Cardiac fibroblast (primary cell): ENCODE data around the gene JAG2.

Experiments
- DNase-seq, 2 donors: peaks; one replicate each; pipeline versions ENCODE4 v3.0.0 to v3.0.0-alpha.2; 2010; ENCODE audit warnings: low read depth in 2 of 2
- H3K4me3 ChIP-seq, 2 donors: replicated peaks in 1 of 2; 1 replicate in 1 of 2; 2 replicates in 1 of 2; pipeline ENCODE4 v1.5.1; 2011; ENCODE audit warnings: low read depth in 2 of 2, low read length in 2 of 2, mild to moderate bottlenecking in 2 of 2, moderate library complexity in 1 of 2
- TF ChIP-seq, protein P1 (sequence below): IDR thresholded peaks from one replicate; pipeline ENCODE4 v1.5.1; 2011; ENCODE audit warnings: low read depth, mild to moderate bottlenecking, low read length, inconsistent platforms

The JAG2 gene

DNA sequence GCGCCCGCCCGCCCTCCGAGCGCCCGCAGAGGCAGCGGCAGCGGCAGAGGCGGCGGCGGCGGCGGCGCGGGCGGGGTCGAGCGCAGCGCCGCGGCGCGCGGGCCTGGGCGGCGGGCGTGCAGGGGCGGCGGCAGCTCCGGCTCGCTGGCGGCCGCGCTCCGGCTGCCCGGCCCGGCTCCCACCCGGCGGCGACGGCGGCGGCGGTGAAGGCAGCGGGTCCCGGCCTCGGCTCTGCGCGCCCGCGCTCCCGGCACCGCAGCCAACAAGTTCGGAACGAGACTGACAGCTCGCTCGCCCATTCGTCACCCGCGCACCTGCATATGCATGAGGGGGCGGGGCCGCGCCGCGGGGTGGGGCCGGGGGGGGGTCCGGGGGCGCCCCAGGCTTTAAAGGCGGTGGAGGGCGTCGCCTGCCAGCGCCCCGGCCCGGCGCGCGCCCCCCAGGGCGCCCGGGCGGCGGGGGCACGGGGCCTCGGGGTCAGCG lies at the start of gene JAG2:
Gene JAG2, minus strand, starts transcription at position 281 of the 483 bp plus-strand sequence. CDS start 356 bp downstream, outside the sequence.
- DNase-seq = peak in 1 of 2 donors; percentile 36
- TF ChIP-seq, protein P1, sequence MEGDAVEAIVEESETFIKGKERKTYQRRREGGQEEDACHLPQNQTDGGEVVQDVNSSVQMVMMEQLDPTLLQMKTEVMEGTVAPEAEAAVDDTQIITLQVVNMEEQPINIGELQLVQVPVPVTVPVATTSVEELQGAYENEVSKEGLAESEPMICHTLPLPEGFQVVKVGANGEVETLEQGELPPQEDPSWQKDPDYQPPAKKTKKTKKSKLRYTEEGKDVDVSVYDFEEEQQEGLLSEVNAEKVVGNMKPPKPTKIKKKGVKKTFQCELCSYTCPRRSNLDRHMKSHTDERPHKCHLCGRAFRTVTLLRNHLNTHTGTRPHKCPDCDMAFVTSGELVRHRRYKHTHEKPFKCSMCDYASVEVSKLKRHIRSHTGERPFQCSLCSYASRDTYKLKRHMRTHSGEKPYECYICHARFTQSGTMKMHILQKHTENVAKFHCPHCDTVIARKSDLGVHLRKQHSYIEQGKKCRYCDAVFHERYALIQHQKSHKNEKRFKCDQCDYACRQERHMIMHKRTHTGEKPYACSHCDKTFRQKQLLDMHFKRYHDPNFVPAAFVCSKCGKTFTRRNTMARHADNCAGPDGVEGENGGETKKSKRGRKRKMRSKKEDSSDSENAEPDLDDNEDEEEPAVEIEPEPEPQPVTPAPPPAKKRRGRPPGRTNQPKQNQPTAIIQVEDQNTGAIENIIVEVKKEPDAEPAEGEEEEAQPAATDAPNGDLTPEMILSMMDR = no peak
- H3K4me3 ChIP-seq = no peak within 1 kb of the TSS

DNA sequence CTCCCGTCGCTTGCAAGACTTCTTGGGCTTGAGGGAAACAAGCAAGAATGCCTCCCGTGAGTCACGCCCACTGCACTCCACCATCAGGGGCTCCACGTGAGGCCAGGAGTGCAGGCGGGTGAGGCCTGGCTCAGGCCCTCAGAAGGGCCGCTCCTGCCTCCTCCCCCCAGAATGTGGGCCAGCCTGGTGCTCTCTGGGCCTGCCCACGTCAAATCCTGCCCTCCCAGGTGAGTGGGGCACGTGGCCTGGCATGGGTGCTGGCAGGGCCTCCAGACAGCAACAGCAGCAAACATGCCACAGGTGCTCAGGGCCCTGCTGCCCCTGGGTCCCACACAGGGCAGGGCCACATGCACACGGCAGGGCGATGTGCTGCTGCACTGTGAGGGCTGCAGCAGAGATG lies 49.2 kb upstream of the JAG2 start:
- DNase-seq = no peak
- TF ChIP-seq, protein P1 = no peak
- no peak overlapping the region for H3K4me3 ChIP-seq

DNA sequence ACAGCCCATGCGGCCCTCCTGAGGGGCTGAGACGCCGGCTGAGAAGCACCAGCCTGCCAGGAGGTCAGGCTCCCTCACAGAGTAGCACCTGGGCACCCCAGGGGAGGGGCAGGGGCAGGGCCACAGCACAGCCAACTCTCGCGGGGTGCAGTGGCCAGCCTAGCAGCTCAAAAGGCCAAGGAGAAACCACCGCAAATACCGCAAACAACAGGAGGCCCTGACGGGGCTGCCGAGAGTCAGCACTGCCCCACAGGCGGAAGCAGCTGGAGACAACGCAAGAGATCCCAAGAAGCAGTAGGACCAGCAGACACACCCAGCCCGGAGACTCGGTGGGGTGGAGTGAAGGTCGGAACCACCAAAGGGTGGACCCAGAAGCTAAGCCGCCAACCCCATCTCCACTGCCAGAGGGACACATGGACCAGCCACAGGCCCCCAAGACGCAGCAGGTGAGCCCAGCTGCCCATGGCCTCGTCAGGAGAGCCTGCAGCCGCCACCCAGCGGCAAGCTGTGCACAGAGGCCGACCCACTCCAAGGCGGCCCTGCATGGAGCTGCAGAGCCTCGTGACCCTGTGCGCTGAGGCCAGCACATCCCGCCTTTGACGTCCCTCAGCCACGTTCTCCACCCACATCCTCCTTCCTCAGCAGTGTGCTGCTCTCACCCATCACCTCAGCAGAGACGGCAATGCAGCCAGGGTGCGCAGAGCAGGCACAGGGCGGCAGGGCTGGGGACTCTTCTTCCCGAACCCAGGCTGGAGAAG lies 48.1 kb upstream of the JAG2 start:
- DNase-seq = no peak
- TF ChIP-seq, protein P1 = no peak
- H3K4me3 ChIP-seq = no peak overlapping the region

DNA sequence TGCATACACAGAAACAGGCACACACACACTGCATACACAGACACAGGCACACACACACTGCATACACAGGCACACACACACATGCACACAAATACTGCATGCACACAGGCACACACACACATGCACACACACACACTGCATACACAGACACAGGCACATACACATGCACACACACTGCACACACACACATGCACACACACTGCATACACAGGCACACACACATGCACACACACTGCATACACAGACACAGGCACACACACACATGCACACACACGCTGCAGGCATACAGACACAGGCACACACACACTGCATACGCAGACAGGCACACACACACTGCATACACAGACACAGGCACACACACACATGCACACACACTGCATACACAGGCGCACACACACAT lies 47.0 kb upstream of the JAG2 start:
- TF ChIP-seq, protein P1 = no peak
- no peak overlapping the region for H3K4me3 ChIP-seq
- no peak for DNase-seq

DNA sequence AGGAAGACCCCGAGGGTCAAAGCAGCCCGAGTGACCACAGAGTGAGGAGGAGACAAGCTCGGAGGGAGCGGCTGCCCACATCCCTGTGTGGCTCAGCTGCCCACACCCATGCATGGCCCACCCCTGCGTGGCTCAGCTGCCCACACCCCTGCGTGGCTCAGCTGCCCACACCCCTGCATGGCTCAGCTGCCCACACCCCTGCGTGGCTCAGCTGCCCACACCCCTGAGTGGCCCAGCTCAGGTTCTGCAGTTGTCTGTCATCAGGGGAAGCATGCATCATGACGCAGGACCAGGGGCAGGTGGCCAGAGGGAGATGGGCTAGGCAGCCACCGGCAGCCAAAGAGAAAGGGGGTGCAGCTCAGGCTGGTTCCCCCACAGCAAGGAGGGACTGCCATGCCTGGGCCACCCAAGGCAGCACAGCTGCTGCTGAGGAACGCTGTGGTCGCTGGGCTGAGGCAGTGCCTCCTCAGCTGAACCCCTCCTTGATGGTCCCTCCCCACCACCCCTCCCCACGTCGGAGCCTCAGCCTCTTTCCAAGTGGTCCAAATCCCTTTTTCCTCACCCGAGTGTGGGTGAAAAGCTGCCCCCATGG lies 45.8 kb upstream of the JAG2 start:
- TF ChIP-seq, protein P1 = no peak
- no peak overlapping the region for H3K4me3 ChIP-seq
- DNase-seq = no peak

DNA sequence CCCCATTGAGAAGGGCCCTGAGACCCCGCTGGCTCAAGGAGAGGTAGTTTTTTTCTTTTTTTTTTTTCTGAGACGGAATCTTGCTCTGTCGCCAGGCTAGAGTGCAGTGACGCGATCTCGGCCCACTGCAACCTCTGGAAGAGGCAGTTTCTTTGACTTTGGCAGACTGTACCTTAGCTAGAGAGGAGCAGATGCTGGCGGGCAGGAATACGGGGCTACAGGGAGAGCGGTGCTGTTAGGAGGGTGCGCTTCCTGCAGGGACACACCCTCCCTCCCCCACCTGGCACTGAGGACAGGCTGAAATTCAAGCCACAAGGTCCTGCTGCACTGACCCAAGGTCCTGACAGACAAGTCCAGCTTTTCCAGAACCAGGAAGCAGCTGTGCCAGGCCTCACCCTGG lies 44.8 kb upstream of the JAG2 start:
- TF ChIP-seq, protein P1 = no peak
- no peak overlapping the region for H3K4me3 ChIP-seq
- DNase-seq = no peak
